Natural killer cell (primary cell): ENCODE data around the gene RANGAP1. TPM values are rescaled to one million over a fixed set of nuclear protein-coding genes. Genes with fewer than 3 reads are reported as not detected.
A peak's percentile ranks its signal among the peaks of the same experiment; 100 is the strongest.

ENCODE experiments used
- ATAC-seq, 3 donors: fragments of 150-1000 bp in 2 of 3; fragments of 200-7000 bp in 1 of 3; cut with Tn5 transposase; 1 replicate in 1 of 3; 2 replicates in 2 of 3; pipeline ENCODE4 v1.10.0; 2021; ENCODE audit warnings: mild to moderate bottlenecking in 2 of 3, moderate library complexity in 2 of 3
- DNase-seq, 2 donors: peaks; one replicate each; pipeline versions ENCODE4 v3.0.0 to v3.0.0-alpha.2; 2013 to 2021; ENCODE audit warnings: mixed read lengths in 1 of 2
- H3K27ac ChIP-seq: one replicate; pipeline ENCODE4 v1.5.1; 2013; ENCODE audit warnings: mild to moderate bottlenecking, low read length
- H3K27me3 ChIP-seq: one replicate; pipeline ENCODE4 v1.6.1; 2013; ENCODE audit warnings: low read length; ENCODE audit not compliant: control insufficient read depth, insufficient read depth
- H3K36me3 ChIP-seq: one replicate; pipeline ENCODE4 v1.6.1; 2013; ENCODE audit warnings: low read length; ENCODE audit not compliant: control insufficient read depth, insufficient read depth
- H3K4me1 ChIP-seq: one replicate; pipeline ENCODE4 v1.6.1; 2013; ENCODE audit warnings: low read length; ENCODE audit not compliant: control insufficient read depth, insufficient read depth
- H3K4me3 ChIP-seq: one replicate; pipeline ENCODE4 v1.5.1; 2013; ENCODE audit warnings: low read length
- H3K9me3 ChIP-seq: one replicate; pipeline ENCODE4 v1.6.1; 2013; ENCODE audit warnings: low read length; ENCODE audit not compliant: control insufficient read depth, insufficient read depth
- H3K27ac Mint-ChIP-seq, 2 donors: one replicate each; pipeline ENCODE4 v1.8.0; 2022; ENCODE audit warnings: mild to moderate bottlenecking in 2 of 2, mixed read lengths in 2 of 2, moderate library complexity in 1 of 2
- H3K27me3 Mint-ChIP-seq, 2 donors: one replicate each; pipeline ENCODE4 v1.8.0; 2022; ENCODE audit warnings: low read depth in 2 of 2, mixed read lengths in 2 of 2
- H3K36me3 Mint-ChIP-seq: one replicate; pipeline ENCODE4 v1.8.0; 2022; ENCODE audit warnings: mixed read lengths
- H3K4me1 Mint-ChIP-seq, 2 donors: one replicate each; pipeline ENCODE4 v1.8.0; 2022; ENCODE audit warnings: mixed read lengths in 2 of 2
- H3K4me3 Mint-ChIP-seq: one replicate; pipeline ENCODE4 v1.8.0; 2022; ENCODE audit warnings: mild to moderate bottlenecking, moderate library complexity, mixed read lengths
- H3K9me3 Mint-ChIP-seq, 2 donors: one replicate each; pipeline ENCODE4 v1.8.0; 2022; ENCODE audit warnings: mixed read lengths in 2 of 2
- WGBS: methylation state at CpG from one replicate; pipeline ENCODE4 v1.1.7; 2013; ENCODE audit warnings: missing lambda C conversion rate; ENCODE audit not compliant: insufficient coverage; 5-methylcytosine and 5-hydroxymethylcytosine counted together
- intact Hi-C: fragments of 100-400 bp; cut with micrococcal nuclease; formaldehyde crosslinking; loops from one replicate; pipeline ENCODE4 v1.14.2; 2022
- total RNA-seq, 4 donors: library from RNA; stranded (reverse); fragments of 120-200 nt in 1 of 4; gene quantifications; one replicate each; pipeline versions ENCODE4 v1.2.3 to v1.2.4, GENCODE V29; 2013 to 2022
- TF ChIP-seq, protein P1 (sequence below): fragments of 200-600 bp; IDR thresholded peaks from one replicate; pipeline ENCODE4 v1.8.0; 2022; ENCODE audit warnings: antibody characterized with exemption

Gene RANGAP1
- total RNA-seq, 3 donors from 2014 or later (not counting 1 experiment from before 2014, with no cell fraction given): 44.0 to 54.2 (median 54.0) TPM

GRCh38 chr22:41284465-41284864, 1.5 kb downstream of the RANGAP1 start:
- peak overlapping the region; percentile 86 for H3K27ac ChIP-seq
- TF ChIP-seq, protein P1, sequence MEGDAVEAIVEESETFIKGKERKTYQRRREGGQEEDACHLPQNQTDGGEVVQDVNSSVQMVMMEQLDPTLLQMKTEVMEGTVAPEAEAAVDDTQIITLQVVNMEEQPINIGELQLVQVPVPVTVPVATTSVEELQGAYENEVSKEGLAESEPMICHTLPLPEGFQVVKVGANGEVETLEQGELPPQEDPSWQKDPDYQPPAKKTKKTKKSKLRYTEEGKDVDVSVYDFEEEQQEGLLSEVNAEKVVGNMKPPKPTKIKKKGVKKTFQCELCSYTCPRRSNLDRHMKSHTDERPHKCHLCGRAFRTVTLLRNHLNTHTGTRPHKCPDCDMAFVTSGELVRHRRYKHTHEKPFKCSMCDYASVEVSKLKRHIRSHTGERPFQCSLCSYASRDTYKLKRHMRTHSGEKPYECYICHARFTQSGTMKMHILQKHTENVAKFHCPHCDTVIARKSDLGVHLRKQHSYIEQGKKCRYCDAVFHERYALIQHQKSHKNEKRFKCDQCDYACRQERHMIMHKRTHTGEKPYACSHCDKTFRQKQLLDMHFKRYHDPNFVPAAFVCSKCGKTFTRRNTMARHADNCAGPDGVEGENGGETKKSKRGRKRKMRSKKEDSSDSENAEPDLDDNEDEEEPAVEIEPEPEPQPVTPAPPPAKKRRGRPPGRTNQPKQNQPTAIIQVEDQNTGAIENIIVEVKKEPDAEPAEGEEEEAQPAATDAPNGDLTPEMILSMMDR: no peak
- intact Hi-C loops: loop anchor here (10.0 kb wide), 1 partner anchor 80 kb away; the partner anchor contains the start of gene L3MBTL2
- Mint-ChIP-seq H3K9me3 (no peaks in the 10 kb centered on the region), H3K27me3 (no peaks in the 10 kb centered on the region), H3K4me3 (peak overlapping the region; percentile 93), H3K36me3 (no peaks in the 10 kb centered on the region), H3K27ac (peak overlapping the region; percentile 96), H3K4me1 (peaks cover 27 to 42% of the 10 kb centered on the region in 2 donors)
- no peak overlapping the region for H3K4me3 ChIP-seq
- no peaks in the 10 kb centered on the region for H3K27me3 ChIP-seq
- H3K4me1 ChIP-seq: peaks cover 15% of the 10 kb centered on the region
- DNase-seq: no peak
- no peak for ATAC-seq
- 95% methylated on average over 10 of the region's 10 CpGs for WGBS
- no peaks in the 10 kb centered on the region for H3K9me3 ChIP-seq
- peaks cover 25% of the 10 kb centered on the region for H3K36me3 ChIP-seq

- peaks cover 46% of the 10 kb centered on the region for H3K36me3 ChIP-seq
- TF ChIP-seq, protein P1: no peak
- Mint-ChIP-seq H3K27me3 (no peaks in the 10 kb centered on the region), H3K4me1 (peaks cover 18 to 25% of the 10 kb centered on the region in 2 donors), H3K4me3 (no peak overlapping the region), H3K36me3 (no peaks in the 10 kb centered on the region), H3K9me3 (no peaks in the 10 kb centered on the region), H3K27ac (no peak overlapping the region)
- intact Hi-C loops: loop anchor here (10.0 kb wide), 1 partner anchor 76 kb away; the partner anchor contains the start of gene L3MBTL2
- H3K9me3 ChIP-seq: no peaks in the 10 kb centered on the region
- H3K27me3 ChIP-seq: no peaks in the 10 kb centered on the region
- DNase-seq (no peak), ATAC-seq (no peak)
- no peak overlapping the region for H3K27ac ChIP-seq
- peaks cover 10% of the 10 kb centered on the region for H3K4me1 ChIP-seq
- WGBS: 97% methylated on average over 2 of the region's 2 CpGs
- H3K4me3 ChIP-seq: no peak overlapping the region
Measured at GRCh38 chr22:41280854-41281253, 5.1 kb downstream of the RANGAP1 start.

DNA sequence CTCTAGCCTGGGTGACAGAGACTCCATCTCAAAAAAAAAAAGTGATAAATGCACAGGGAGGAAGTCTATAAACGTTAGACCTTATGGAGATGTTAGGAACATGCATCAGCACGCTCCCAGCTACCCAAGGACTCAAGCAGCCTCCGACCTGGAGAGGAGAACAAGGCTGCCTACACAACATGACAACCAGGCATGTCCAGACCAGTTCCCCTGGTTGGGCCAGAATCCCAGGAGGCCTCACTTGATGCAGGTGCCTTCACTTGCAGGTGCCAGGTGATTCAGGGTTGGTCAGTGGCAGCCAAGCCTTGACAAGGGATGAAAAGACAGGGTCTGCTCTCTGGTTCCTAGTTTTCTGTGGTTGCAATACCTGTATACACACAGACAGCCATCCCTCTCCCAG, 5.9 kb downstream of the RANGAP1 start:
- Mint-ChIP-seq H3K27ac (no peak overlapping the region), H3K4me3 (no peak overlapping the region), H3K36me3 (no peaks in the 10 kb centered on the region), H3K27me3 (no peaks in the 10 kb centered on the region), H3K4me1 (peaks cover 14 to 21% of the 10 kb centered on the region in 2 donors), H3K9me3 (no peaks in the 10 kb centered on the region)
- peaks cover 49% of the 10 kb centered on the region for H3K36me3 ChIP-seq
- H3K4me1 ChIP-seq: peaks cover 6% of the 10 kb centered on the region
- ATAC-seq (no peak), DNase-seq (no peak)
- H3K9me3 ChIP-seq: no peaks in the 10 kb centered on the region
- 94% methylated on average over 3 of the region's 3 CpGs for WGBS
- TF ChIP-seq, protein P1: no peak
- H3K27me3 ChIP-seq: no peaks in the 10 kb centered on the region
- no peak overlapping the region for H3K4me3 ChIP-seq
- intact Hi-C loops: loop anchor here (10.0 kb wide), 1 partner anchor 75 kb away; the partner anchor contains the start of gene L3MBTL2
- no peak overlapping the region for H3K27ac ChIP-seq

GRCh38 chr22:41274856-41275255, 11.1 kb downstream of the RANGAP1 start:
- Mint-ChIP-seq H3K36me3 (no peaks in the 10 kb centered on the region), H3K4me1 (peaks cover 0 to 4% of the 10 kb centered on the region in 2 donors), H3K27me3 (no peaks in the 10 kb centered on the region), H3K4me3 (no peak overlapping the region), H3K27ac (no peak overlapping the region), H3K9me3 (no peaks in the 10 kb centered on the region)
- no peaks in the 10 kb centered on the region for H3K4me1 ChIP-seq
- no peak overlapping the region for H3K27ac ChIP-seq
- 96% methylated on average over 3 of the region's 4 CpGs for WGBS
- no peak for DNase-seq
- intact Hi-C loops: no loop called here
- no peak overlapping the region for H3K4me3 ChIP-seq
- TF ChIP-seq, protein P1: no peak
- peaks cover 57% of the 10 kb centered on the region for H3K36me3 ChIP-seq
- ATAC-seq: no peak
- H3K9me3 ChIP-seq: no peaks in the 10 kb centered on the region
- no peaks in the 10 kb centered on the region for H3K27me3 ChIP-seq
